ENCODE results near the gene ANKS3. TPM values are rescaled to one million over a fixed set of nuclear protein-coding genes. Genes with fewer than 3 reads are reported as not detected.

The ANKS3 gene
- total RNA-seq, 1 donor from 2014 or later: 13.7 TPM

GRCh38 chr16:4687946-4688673 is 46.0 kb downstream of the ANKS3 start:
- DNase-seq (ENCODE audit: low read depth): no peak
- TF ChIP-seq, protein P1, sequence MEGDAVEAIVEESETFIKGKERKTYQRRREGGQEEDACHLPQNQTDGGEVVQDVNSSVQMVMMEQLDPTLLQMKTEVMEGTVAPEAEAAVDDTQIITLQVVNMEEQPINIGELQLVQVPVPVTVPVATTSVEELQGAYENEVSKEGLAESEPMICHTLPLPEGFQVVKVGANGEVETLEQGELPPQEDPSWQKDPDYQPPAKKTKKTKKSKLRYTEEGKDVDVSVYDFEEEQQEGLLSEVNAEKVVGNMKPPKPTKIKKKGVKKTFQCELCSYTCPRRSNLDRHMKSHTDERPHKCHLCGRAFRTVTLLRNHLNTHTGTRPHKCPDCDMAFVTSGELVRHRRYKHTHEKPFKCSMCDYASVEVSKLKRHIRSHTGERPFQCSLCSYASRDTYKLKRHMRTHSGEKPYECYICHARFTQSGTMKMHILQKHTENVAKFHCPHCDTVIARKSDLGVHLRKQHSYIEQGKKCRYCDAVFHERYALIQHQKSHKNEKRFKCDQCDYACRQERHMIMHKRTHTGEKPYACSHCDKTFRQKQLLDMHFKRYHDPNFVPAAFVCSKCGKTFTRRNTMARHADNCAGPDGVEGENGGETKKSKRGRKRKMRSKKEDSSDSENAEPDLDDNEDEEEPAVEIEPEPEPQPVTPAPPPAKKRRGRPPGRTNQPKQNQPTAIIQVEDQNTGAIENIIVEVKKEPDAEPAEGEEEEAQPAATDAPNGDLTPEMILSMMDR (conservative IDR thresholded peaks at IDR 0.05; ENCODE audit: low read depth, low read length): no peak
- no peak overlapping the region for H3K4me3 ChIP-seq (ENCODE audit: low read depth, low read length)

GRCh38 chr16:4687416-4687815 is 46.7 kb downstream of the ANKS3 start:
- H3K4me3 ChIP-seq (ENCODE audit: low read depth, low read length): no peak overlapping the region
- TF ChIP-seq, protein P1 (conservative IDR thresholded peaks at IDR 0.05; ENCODE audit: low read depth, low read length): no peak
- DNase-seq (ENCODE audit: low read depth): no peak

DNA sequence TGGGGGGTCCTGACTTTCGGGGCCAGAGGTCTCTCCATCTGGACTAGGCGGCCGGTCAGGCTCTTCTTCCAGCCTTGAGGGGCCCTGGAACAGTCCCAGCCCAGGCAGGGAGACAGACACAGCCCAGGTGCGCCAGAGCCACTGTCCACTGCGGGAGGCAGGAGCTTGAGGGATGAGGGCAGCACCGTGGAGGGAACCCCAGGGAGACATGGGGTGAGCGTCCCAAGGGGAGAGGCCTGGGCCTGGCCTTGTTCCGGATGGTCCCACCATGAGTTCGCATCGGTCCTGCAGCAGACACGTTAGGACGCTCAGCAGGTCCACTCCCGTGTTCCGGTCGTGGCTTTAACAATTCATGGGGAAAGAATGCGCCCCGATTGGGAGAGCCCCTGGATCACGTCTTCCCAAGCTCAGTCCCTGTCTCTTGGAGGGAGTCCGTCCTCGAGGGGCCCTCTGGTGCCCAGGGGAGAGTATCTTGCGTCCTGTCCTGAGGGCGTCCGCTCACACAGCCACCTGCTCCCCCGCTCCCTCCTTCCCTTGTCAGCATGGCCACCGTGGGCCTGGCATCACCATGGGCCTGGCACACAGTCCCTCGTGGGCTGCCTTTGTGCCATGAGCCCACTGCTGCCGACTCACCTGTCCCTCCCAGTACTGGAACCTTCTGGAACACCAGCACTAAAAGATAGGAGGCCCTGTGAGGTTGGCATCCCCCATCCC is 47.4 kb downstream of the ANKS3 start:
- no peak for DNase-seq (ENCODE audit: low read depth)
- TF ChIP-seq, protein P1 (conservative IDR thresholded peaks at IDR 0.05; ENCODE audit: low read depth, low read length): no peak
- H3K4me3 ChIP-seq (ENCODE audit: low read depth, low read length): no peak overlapping the region

DNA sequence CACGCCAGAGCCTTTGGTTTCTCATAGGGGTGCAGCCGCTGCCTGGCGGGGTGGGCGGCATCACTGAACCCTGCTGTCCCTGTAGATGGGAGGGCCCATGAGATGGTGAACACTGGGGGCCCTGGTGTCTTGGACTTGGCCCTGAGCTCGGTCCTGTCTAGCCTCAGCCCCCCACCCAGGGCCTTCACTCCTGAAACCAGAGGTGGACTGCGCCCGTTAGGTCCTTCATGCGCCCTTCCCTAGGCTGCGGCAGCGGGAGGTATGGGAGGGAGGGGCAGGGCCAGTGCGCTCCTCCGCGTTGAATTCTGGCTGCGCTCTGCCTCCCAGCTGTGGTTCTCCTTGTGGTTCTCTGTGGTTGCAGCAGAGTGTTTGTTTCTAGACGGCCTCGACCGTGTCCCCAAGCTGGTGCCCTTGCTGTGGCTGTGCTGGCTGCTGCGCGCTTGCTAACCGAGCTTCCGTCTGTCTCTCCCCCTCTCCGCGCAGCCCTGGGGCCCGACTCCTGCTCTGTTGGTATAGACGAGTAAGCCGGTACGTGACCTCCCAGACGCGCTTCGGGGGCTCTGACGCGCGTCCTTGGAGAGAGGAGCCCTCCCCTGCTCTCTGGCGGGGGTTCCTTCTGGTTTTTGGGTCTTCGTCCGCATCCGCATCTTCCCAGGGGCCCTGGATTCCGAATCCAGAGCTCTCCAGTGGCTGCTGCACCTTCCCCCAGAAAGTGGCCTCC is 48.1 kb downstream of the ANKS3 start:
- TF ChIP-seq, protein P1 (conservative IDR thresholded peaks at IDR 0.05; ENCODE audit: low read depth, low read length): no peak
- H3K4me3 ChIP-seq (ENCODE audit: low read depth, low read length): no peak overlapping the region
- no peak for DNase-seq (ENCODE audit: low read depth)

- DNase-seq (ENCODE audit: low read depth): no peak
- no peak overlapping the region for H3K4me3 ChIP-seq (ENCODE audit: low read depth, low read length)
- TF ChIP-seq, protein P1 (conservative IDR thresholded peaks at IDR 0.05; ENCODE audit: low read depth, low read length): no peak
Observed at GRCh38 chr16:4685292-4685691, 48.8 kb downstream of the ANKS3 start.

DNA sequence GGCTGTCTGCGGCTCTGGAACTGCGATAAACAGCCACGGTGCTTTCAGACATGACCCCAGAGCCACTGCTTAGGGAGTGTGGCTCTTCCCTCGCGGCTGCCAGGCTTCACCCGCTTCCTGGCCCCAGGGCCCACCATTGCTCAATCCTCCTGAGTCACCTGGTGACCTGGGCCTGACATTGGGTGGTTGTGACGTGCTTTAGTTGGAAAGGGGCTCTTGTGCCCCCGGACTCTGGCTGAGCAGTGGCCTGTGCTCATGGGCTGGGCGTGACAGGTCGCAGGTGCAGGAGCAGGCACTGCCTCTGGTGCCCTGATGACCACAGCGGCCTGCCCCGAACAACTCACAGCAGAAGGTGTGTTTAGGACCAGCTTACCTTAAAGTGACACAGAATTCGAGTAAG is 49.3 kb downstream of the ANKS3 start:
- TF ChIP-seq, protein P1 (conservative IDR thresholded peaks at IDR 0.05; ENCODE audit: low read depth, low read length): no peak
- DNase-seq (ENCODE audit: low read depth): no peak
- H3K4me3 ChIP-seq (ENCODE audit: low read depth, low read length): no peak overlapping the region
